AG10803 (cell line): ENCODE measurements around the gene MYOZ3.

ENCODE experiments used
- DNase-seq: peaks from one replicate; pipeline ENCODE4 v3.0.0; 2010; ENCODE audit warnings: low read depth
- H3K4me3 ChIP-seq: 2 replicates; pipeline ENCODE4 v1.5.1; 2011; ENCODE audit warnings: mild to moderate bottlenecking, low read length, control low read depth
- CTCF ChIP-seq: conservative IDR thresholded peaks from 2 replicates; pipeline ENCODE4 v1.5.1; 2011; ENCODE audit warnings: mild to moderate bottlenecking, low read length, control low read depth, inconsistent platforms

The MYOZ3 gene

DNA sequence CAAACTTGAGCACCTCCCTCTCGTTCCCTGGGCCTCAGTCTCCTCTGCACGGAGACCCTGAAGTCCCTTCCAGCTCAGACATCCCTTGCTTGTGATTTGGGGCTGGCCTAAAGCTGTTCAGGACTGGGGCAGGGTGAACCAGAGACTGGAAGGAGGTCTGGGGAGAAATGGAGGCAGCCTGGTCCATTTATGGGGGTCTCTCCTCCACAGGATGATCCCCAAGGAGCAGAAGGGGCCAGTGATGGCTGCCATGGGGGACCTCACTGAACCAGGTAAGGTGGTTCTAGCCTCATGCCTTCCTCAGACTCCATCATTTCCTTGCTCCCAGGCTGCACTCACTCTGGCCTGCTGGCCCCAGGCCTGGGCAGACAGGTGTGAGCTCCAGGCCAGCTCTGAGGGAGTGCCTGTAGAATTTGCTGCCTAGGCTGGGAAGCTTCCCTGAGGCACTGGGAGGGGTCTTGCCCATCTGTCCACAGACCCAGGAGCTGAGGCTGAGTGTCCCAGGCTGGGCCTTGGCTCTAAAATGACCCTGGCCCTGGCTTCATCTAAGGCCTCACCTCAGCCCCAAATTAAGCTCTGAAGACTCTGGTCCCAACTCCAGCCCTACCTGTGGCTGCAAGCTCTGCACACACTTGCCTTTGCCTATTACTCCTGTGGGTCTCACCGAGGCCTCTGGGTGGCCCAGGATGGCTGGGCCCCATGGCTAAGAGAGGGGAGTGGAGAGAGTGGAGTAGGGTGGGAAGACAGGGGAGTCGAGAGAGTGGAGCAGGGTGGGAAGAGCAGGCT, 1.9 kb downstream of the MYOZ3 start:
- H3K4me3 ChIP-seq = no peak overlapping the region
- DNase-seq = no peak

DNA sequence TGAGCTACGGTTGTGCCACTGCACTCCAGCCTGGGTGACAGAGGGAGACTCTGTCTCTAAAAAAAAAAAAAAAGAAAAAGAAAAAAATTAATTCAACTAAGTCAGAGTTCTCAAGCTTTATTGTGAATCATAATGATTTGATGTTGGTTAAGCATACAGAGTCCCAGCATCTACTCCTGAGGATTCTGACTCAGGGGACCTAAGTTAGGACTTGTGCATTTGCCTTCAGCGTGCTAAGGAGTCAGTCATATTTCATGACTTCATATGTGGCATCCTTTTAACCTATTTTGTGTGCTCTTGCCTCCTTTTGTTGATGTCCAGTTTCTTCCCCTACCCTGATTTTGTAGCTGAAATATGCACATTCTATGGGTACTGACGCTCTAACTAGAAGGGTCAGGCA, 2.9 kb downstream of the MYOZ3 start:
- TF ChIP-seq CTCF = no peak
- H3K4me3 ChIP-seq = no peak overlapping the region
- no peak for DNase-seq

More for the DNA sequence above, 1.9 kb downstream of the MYOZ3 start:
- TF ChIP-seq CTCF = no peak

GRCh38 chr5:150665044-150665443, 4.0 kb downstream of the MYOZ3 start:
- H3K4me3 ChIP-seq = no peak overlapping the region
- DNase-seq = peak; percentile 54
- TF ChIP-seq CTCF = no peak

- no peak overlapping the region for H3K4me3 ChIP-seq
- TF ChIP-seq CTCF = no peak
- no peak for DNase-seq
Observed at GRCh38 chr5:150670275-150670947, 9.4 kb downstream of the MYOZ3 start.

- H3K4me3 ChIP-seq = no peak overlapping the region
- DNase-seq = no peak
- no peak for TF ChIP-seq CTCF
Observed at GRCh38 chr5:150670948-150671310, 9.9 kb downstream of the MYOZ3 start.

DNA sequence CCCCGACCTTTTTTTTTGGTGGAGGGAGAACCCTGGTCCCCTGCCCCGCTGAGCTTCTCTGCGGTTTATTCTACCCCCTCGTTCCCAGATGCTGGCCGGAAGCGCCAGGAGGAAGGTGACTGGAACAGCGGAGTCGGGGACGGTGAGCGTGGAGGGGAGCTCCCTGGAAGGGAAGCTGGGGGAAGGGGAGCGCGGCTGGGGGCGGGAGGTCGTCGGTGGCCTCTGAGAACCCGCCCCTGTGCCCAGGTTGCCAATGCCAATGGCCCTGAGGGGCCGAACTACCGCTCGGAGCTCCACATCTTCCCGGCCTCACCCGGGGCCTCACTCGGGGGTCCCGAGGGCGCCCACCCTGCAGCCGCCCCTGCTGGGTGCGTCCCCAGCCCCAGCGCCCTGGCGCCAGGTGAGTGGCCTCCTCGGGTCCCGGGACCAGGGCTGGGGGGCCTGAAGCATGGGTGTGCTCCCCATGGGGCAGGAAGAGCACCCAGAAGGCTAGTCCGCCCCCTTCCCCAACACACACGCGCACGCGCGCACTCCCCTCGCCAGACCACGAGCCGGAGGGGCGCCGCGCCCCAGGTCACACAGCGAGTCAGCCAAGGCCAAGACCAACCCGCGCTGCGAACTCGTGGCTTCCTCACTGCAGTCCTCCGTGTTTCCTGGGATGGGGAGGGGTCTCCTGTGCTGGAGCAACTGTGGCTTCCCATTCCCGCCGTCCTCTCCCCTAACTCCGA, 10.6 kb downstream of the MYOZ3 start:
- no peak for TF ChIP-seq CTCF
- H3K4me3 ChIP-seq = peak overlapping the region; percentile 62
- no peak for DNase-seq
